Measurements from ENCODE around the gene RBM17. TPM values are rescaled to one million over a fixed set of nuclear protein-coding genes. Genes with fewer than 3 reads are reported as not detected.

The RBM17 gene
- total and polyA plus RNA-seq, 10 of the 15 experiments (the other 5 are each of a cell fraction or from before 2014, with no cell fraction given), result 28.4 to 181 (median 83.9) TPM

DNA sequence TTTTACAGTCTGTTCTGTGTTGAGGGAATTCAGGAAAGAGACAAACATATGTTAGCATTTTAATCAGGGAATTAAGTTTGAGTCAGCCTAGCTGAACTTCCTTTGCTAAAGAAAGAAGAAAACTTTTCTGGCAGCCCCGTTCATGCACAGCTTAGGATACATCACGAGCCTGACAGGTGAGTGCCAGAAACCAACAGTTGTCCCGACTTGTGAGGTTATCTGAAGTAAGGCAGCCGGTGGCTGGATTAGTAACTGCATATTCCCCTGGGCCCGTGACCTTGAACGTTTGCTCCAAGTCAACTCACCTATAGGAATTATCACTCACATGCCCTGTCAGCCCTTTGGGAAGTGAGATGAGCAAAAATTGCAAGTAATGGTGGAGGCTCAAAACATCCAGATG, 24.1 kb downstream of the RBM17 start (continued):
- TF ChIP-seq WRNIP1 (IDR thresholded peaks at IDR 0.05; ENCODE audit: borderline replicate concordance, low read depth, low read length) (no peak), IKZF2 (IDR thresholded peaks at IDR 0.05) (no peak), ATF7 (IDR thresholded peaks at IDR 0.05; ENCODE audit: low read depth) (no peak), MAX (IDR thresholded peaks at IDR 0.05; ENCODE audit: low read depth, low read length) (no peak), TCF12 (IDR thresholded peaks at IDR 0.05; ENCODE audit: low read depth, low read length) (no peak)
- TF ChIP-seq, protein P1, sequence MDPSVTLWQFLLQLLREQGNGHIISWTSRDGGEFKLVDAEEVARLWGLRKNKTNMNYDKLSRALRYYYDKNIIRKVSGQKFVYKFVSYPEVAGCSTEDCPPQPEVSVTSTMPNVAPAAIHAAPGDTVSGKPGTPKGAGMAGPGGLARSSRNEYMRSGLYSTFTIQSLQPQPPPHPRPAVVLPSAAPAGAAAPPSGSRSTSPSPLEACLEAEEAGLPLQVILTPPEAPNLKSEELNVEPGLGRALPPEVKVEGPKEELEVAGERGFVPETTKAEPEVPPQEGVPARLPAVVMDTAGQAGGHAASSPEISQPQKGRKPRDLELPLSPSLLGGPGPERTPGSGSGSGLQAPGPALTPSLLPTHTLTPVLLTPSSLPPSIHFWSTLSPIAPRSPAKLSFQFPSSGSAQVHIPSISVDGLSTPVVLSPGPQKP (IDR thresholded peaks at IDR 0.05; ENCODE audit: low read depth, low read length), result no peak

- no peaks in the 10 kb centered on the region for H3K9me3 ChIP-seq (replicated peaks; ENCODE audit: control insufficient read depth, insufficient read depth, low read length)
- ChIA-PET POLR2A (no interaction called here), RAD21 (ENCODE audit: unreplicated experiment) (interaction anchor here (0.9 to 1.1 kb wide), 3 partner anchors 88 to 288 kb away, joined by 3 read pairs; partner anchors contain the start of gene PFKFB3), CTCF (interaction anchor here (1.1 to 1.6 kb wide), 3 partner anchors 21 to 288 kb away, joined by 5 to 7 read pairs (median 5); no protein-coding TSS in a partner anchor), SMC1A (ENCODE audit: uncharacterized antibody, unreplicated experiment) (interaction anchor here (0.7 to 1.5 kb wide), 5 partner anchors 11 to 288 kb away, joined by 3 to 5 read pairs (median 4); no protein-coding TSS in a partner anchor)
- no peak overlapping the region for H3K27ac ChIP-seq (ENCODE audit: control insufficient read depth, insufficient read depth)
- peak; percentile 25 for ATAC-seq
- H4K20me1 ChIP-seq (ENCODE audit: control insufficient read depth, insufficient read depth), result no peaks in the 10 kb centered on the region
- H3K27me3 ChIP-seq (replicated peaks in 1 of 2; ENCODE audit: control insufficient read depth in 2 of 2, insufficient read depth in 2 of 2, low read length in 1 of 2), result no peaks in the 10 kb centered on the region
- H3K4me2 ChIP-seq (ENCODE audit: control insufficient read depth, insufficient read depth), result no peak overlapping the region
- 18% methylated on average over 4 of the region's 4 CpGs for WGBS (ENCODE audit: insufficient coverage, insufficient replicate concordance, low lambda C conversion rate, missing lambda C conversion rate)
- TF ChIP-seq, protein P2, sequence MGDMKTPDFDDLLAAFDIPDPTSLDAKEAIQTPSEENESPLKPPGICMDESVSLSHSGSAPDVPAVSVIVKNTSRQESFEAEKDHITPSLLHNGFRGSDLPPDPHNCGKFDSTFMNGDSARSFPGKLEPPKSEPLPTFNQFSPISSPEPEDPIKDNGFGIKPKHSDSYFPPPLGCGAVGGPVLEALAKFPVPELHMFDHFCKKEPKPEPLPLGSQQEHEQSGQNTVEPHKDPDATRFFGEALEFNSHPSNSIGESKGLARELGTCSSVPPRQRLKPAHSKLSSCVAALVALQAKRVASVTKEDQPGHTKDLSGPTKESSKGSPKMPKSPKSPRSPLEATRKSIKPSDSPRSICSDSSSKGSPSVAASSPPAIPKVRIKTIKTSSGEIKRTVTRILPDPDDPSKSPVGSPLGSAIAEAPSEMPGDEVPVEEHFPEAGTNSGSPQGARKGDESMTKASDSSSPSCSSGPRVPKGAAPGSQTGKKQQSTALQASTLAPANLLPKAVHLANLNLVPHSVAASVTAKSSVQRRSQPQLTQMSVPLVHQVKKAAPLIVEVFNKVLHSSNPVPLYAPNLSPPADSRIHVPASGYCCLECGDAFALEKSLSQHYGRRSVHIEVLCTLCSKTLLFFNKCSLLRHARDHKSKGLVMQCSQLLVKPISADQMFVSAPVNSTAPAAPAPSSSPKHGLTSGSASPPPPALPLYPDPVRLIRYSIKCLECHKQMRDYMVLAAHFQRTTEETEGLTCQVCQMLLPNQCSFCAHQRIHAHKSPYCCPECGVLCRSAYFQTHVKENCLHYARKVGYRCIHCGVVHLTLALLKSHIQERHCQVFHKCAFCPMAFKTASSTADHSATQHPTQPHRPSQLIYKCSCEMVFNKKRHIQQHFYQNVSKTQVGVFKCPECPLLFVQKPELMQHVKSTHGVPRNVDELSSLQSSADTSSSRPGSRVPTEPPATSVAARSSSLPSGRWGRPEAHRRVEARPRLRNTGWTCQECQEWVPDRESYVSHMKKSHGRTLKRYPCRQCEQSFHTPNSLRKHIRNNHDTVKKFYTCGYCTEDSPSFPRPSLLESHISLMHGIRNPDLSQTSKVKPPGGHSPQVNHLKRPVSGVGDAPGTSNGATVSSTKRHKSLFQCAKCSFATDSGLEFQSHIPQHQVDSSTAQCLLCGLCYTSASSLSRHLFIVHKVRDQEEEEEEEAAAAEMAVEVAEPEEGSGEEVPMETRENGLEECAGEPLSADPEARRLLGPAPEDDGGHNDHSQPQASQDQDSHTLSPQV (IDR thresholded peaks at IDR 0.05), result no peak
- TF ChIP-seq PML (IDR thresholded peaks at IDR 0.05; ENCODE audit: low read length) (no peak), SIN3A (IDR thresholded peaks at IDR 0.05; ENCODE audit: low read depth, low read length) (no peak), LARP7 (IDR thresholded peaks at IDR 0.05) (no peak), ZNF622 (IDR thresholded peaks at IDR 0.05) (no peak), EZH2 (IDR thresholded peaks at IDR 0.05; ENCODE audit: borderline replicate concordance, control insufficient read depth, low read depth, low read length) (no peak)
- H3K9ac ChIP-seq (ENCODE audit: control insufficient read depth, insufficient read depth, low read length), result no peak overlapping the region
- peaks cover 18 to 47% of the 10 kb centered on the region in 2 experiments for H3K36me3 ChIP-seq (ENCODE audit: control insufficient read depth in 2 of 2, insufficient read depth in 2 of 2, low read length in 1 of 2)
- in situ Hi-C loops (cut with MboI), result loop anchor here (5.0 kb wide), 1 partner anchor 38 kb away; no protein-coding TSS in a partner anchor
- BruUV-seq (replicated peaks), result no TSS peak
- no peaks in the 10 kb centered on the region; the same call in 1 of the 2 replicates for H3K79me2 ChIP-seq (ENCODE audit: control insufficient read depth, insufficient read depth, low read length)
- FAIRE-seq, result no peak
- no peak overlapping the region for H2AFZ ChIP-seq (ENCODE audit: control insufficient read depth, low read depth, low read length)
- H3K4me3 ChIP-seq, result no peak overlapping the region
- intact Hi-C loops (cut with micrococcal nuclease; ENCODE audit: unreplicated experiment), result no loop called here
- no peak for DNase-seq (ENCODE audit: low read depth, low spot score)
- H3K4me1 ChIP-seq (ENCODE audit: control insufficient read depth, insufficient read depth, low read length), result no peaks in the 10 kb centered on the region
These were observed 25.5 kb downstream of the RBM17 start for GRCh38 chr10:6114299-6114698.
